HEK293 (cell line): ENCODE results near the gene SDR42E1.
"Not testable (repeated sequence)": the region's sequence is repeated elsewhere in the genome, so short reads cannot be mapped to it uniquely, and the experiment has no call there.

Experiments
- CTCF ChIA-PET: fragments of 350-600 bp; formaldehyde crosslinking; extraction: SDS; loops from one replicate; lab custom pipeline; 2021; ENCODE audit warnings: antibody characterized with exemption; lab: Yijun Ruan, JAX
- POLR2A ChIA-PET: fragments of 300-600 bp; formaldehyde crosslinking; extraction: SDS; loops from one replicate; lab custom pipeline; 2020; ENCODE audit warnings: antibody characterized with exemption, inconsistent platforms; lab: Yijun Ruan, JAX
- H3K27ac ChIP-seq: fragments of 200-500 bp; sonication (Bioruptor generic); 2 replicates; pipeline ENCODE4 v1.5.1; 2014; ENCODE audit warnings: low read depth, low read length, control low read depth, inconsistent platforms; ENCODE audit errors: extremely low read depth
- H3K36me3 ChIP-seq, 2 experiments: fragments of 200-500 bp in 1 of 2; sonication (Bioruptor generic) in 1 of 2; 1 replicate in 1 of 2; 2 replicates in 1 of 2; pipeline ENCODE4 v1.5.1; 2014 to 2017; ENCODE audit warnings: inconsistent platforms in 2 of 2, low read length in 2 of 2; ENCODE audit not compliant: control insufficient read depth in 2 of 2, insufficient read depth in 1 of 2
- H3K4me1 ChIP-seq: fragments of 200-500 bp; sonication (Bioruptor generic); 2 replicates; pipeline ENCODE4 v1.5.1; 2014; ENCODE audit warnings: mild to moderate bottlenecking, low read length, inconsistent platforms; ENCODE audit not compliant: control insufficient read depth, insufficient read depth
- H3K4me3 ChIP-seq: 2 replicates; pipeline ENCODE4 v1.5.1; 2011; ENCODE audit warnings: low read depth, mild to moderate bottlenecking, control low read depth, low read length, moderate library complexity
- H3K9me3 ChIP-seq: fragments of 200-500 bp; sonication (Bioruptor generic); 2 replicates; pipeline ENCODE4 v1.5.1; 2014; ENCODE audit warnings: low read depth, low read length, inconsistent platforms; ENCODE audit not compliant: control insufficient read depth, insufficient read depth
- GFI1B ChIP-seq: fragments of 450-650 bp; formaldehyde crosslinking; IDR thresholded peaks from 2 replicates; pipeline ENCODE4 v1.5.1; 2016; ENCODE audit warnings: missing biosample characterization, missing genetic modification characterization
- GLI4 ChIP-seq: fragments of 450-650 bp; formaldehyde crosslinking; IDR thresholded peaks from 2 replicates; pipeline ENCODE4 v1.5.1; 2016; ENCODE audit warnings: missing biosample characterization, missing genetic modification characterization
- HOXC10 ChIP-seq: sonication (generic); formaldehyde crosslinking; IDR thresholded peaks from 2 replicates; pipeline ENCODE4 v1.8.1; 2023; ENCODE audit warnings: mild to moderate bottlenecking, missing genetic modification reagents
- KLF9 ChIP-seq: fragments of 450-650 bp; formaldehyde crosslinking; IDR thresholded peaks from 2 replicates; pipeline ENCODE4 v1.5.1; 2016; ENCODE audit warnings: missing biosample characterization, missing genetic modification characterization, low read depth
- PATZ1 ChIP-seq: fragments of 450-650 bp; formaldehyde crosslinking; IDR thresholded peaks from 2 replicates; pipeline ENCODE4 v1.5.1; 2016; ENCODE audit warnings: missing biosample characterization, missing genetic modification characterization
- PRDM2 ChIP-seq: fragments of 450-650 bp; formaldehyde crosslinking; IDR thresholded peaks from 2 replicates; pipeline ENCODE4 v1.5.1; 2016; ENCODE audit warnings: missing biosample characterization, missing genetic modification characterization, borderline replicate concordance
- SCRT2 ChIP-seq: fragments of 450-650 bp; formaldehyde crosslinking; IDR thresholded peaks from 2 replicates; pipeline ENCODE4 v1.5.1; 2016; ENCODE audit warnings: missing biosample characterization, missing genetic modification characterization
- ZBTB48 ChIP-seq: fragments of 450-650 bp; formaldehyde crosslinking; IDR thresholded peaks from 2 replicates; pipeline ENCODE4 v1.5.1; 2016; ENCODE audit warnings: missing biosample characterization, missing genetic modification characterization
- ZBTB49 ChIP-seq: fragments of 450-650 bp; formaldehyde crosslinking; IDR thresholded peaks from 2 replicates; pipeline ENCODE4 v1.5.1; 2016; ENCODE audit warnings: missing biosample characterization, missing genetic modification characterization, low read depth
- ZNF174 ChIP-seq: fragments of 450-650 bp; formaldehyde crosslinking; IDR thresholded peaks from 2 replicates; pipeline ENCODE4 v1.5.0; 2017; ENCODE audit warnings: missing biosample characterization, mild to moderate bottlenecking, missing genetic modification characterization
- ZNF214 ChIP-seq: fragments of 450-650 bp; formaldehyde crosslinking; IDR thresholded peaks from 2 replicates; pipeline ENCODE4 v1.5.1; 2017; ENCODE audit warnings: missing biosample characterization, mild to moderate bottlenecking, missing genetic modification characterization, borderline replicate concordance
- ZNF292 ChIP-seq: fragments of 450-650 bp; formaldehyde crosslinking; IDR thresholded peaks from 2 replicates; pipeline ENCODE4 v1.5.1; 2016; ENCODE audit warnings: low read depth, missing biosample characterization, missing genetic modification characterization, borderline replicate concordance
- ZNF433 ChIP-seq: fragments of 450-650 bp; formaldehyde crosslinking; IDR thresholded peaks from 2 replicates; pipeline ENCODE4 v1.5.1; 2016; ENCODE audit warnings: missing biosample characterization, missing genetic modification characterization, low read depth
- ZNF560 ChIP-seq: fragments of 450-650 bp; formaldehyde crosslinking; IDR thresholded peaks from 2 replicates; pipeline ENCODE4 v1.5.1; 2017; ENCODE audit warnings: missing biosample characterization, missing genetic modification characterization, borderline replicate concordance
- ZNF561 ChIP-seq: fragments of 450-650 bp; IDR thresholded peaks from 2 replicates; pipeline ENCODE4 v1.5.1; 2018; ENCODE audit warnings: missing biosample characterization, missing genetic modification characterization, borderline replicate concordance
- TF ChIP-seq, protein P1 (sequence below): fragments of 450-650 bp; formaldehyde crosslinking; IDR thresholded peaks from 2 replicates; pipeline ENCODE4 v1.5.1; 2016; ENCODE audit warnings: missing biosample characterization, missing genetic modification characterization
- TF ChIP-seq, protein P2 (sequence below): fragments of 450-650 bp; formaldehyde crosslinking; IDR thresholded peaks from 2 replicates; pipeline ENCODE4 v1.5.1; 2016; ENCODE audit warnings: missing biosample characterization, missing genetic modification characterization, borderline replicate concordance

SDR42E1 gene

GRCh38 chr16:82013139-82013538 is 1.9 kb upstream of the SDR42E1 start:
- TF ChIP-seq GLI4 = no peak
- no peak for TF ChIP-seq ZBTB49
- TF ChIP-seq, protein P1, sequence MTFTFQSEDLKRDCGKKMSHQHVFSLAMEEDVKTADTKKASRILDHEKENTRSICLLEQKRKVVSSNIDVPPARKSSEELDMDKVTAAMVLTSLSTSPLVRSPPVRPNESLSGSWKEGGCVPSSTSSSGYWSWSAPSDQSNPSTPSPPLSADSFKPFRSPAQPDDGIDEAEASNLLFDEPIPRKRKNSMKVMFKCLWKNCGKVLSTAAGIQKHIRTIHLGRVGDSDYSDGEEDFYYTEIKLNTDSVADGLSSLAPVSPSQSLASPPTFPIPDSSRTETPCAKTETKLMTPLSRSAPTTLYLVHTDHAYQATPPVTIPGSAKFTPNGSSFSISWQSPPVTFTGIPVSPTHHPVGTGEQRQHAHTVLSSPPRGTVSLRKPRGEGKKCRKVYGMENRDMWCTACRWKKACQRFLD = no peak
- TF ChIP-seq, protein P2, sequence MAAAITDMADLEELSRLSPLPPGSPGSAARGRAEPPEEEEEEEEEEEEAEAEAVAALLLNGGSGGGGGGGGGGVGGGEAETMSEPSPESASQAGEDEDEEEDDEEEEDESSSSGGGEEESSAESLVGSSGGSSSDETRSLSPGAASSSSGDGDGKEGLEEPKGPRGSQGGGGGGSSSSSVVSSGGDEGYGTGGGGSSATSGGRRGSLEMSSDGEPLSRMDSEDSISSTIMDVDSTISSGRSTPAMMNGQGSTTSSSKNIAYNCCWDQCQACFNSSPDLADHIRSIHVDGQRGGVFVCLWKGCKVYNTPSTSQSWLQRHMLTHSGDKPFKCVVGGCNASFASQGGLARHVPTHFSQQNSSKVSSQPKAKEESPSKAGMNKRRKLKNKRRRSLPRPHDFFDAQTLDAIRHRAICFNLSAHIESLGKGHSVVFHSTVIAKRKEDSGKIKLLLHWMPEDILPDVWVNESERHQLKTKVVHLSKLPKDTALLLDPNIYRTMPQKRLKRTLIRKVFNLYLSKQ (tag by site-specific recombination) = no peak
- TF ChIP-seq ZNF214 = no peak
- TF ChIP-seq ZNF560 = no peak
- no peak for TF ChIP-seq ZNF174 (tag by site-specific recombination)
- no peak for TF ChIP-seq ZNF292 (tag by site-specific recombination)
- no peak for TF ChIP-seq SCRT2 (tag by site-specific recombination)
- no peak for TF ChIP-seq ZNF433
- TF ChIP-seq ZNF561 (tag by site-specific recombination) = no peak
- no peak for TF ChIP-seq KLF9 (tag by site-specific recombination)
- TF ChIP-seq HOXC10 (CRISPR knock-in tag) = no peak
- TF ChIP-seq GFI1B (tag by site-specific recombination) = no peak
- POLR2A ChIA-PET = interaction anchor here (1.2 to 1.3 kb wide), 2 partner anchors 157 to 217 kb away, joined by 3 read pairs; partner anchors contain the start of gene MPHOSPH6

GRCh38 chr16:82010649-82011048 is 621 bp downstream of the SDR42E1 start:
- H3K27ac ChIP-seq = no peak overlapping the region
- peak overlapping the region; percentile 45 for H3K4me3 ChIP-seq
- no peaks in the 10 kb centered on the region for H3K9me3 ChIP-seq
- no peaks in the 10 kb centered on the region for H3K4me1 ChIP-seq
- no peaks in the 10 kb centered on the region for H3K36me3 ChIP-seq
- CTCF ChIA-PET = interaction anchor here (1.8 kb wide), 1 partner anchor 13 kb away, joined by 6 read pairs; no protein-coding TSS in a partner anchor
- TF ChIP-seq PRDM2 (tag by site-specific recombination) (no peak), PATZ1 (no peak), ZNF174 (tag by site-specific recombination) (no peak), ZBTB48 (tag by site-specific recombination) (no peak)
- TF ChIP-seq, all 188 proteins: peak for 0
- POLR2A ChIA-PET = no interaction called here

More at GRCh38 chr16:82013139-82013538, 1.9 kb upstream of the SDR42E1 start:
- CTCF ChIA-PET = interaction anchor here (1.5 kb wide), 1 partner anchor 49 kb away, joined by 3 read pairs; no protein-coding TSS in a partner anchor
- Histone ChIP-seq H3K4me1 (no peaks in the 10 kb centered on the region), H3K27ac (no peak overlapping the region), H3K36me3 (no peaks in the 10 kb centered on the region), H3K9me3 (no peaks in the 10 kb centered on the region), H3K4me3 (no peak overlapping the region)

DNA sequence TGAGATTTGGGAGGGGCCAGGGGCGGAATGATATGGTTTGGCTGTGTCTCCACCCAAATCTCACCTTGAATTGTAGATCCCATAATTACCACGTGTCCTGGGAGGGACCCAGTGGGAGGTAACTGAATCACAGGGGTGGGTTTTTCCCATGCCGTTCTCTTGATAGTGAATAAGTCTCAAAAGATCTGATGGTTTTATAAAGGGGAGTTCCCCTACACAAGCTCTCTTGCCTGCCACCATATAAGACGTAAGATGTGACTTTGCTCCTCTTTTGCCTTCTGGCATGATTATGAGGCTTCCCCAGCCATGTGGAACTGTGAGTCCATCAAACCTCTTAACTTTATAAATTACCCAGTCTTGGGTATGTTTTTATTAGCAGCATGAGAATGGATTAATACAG is 1.5 kb downstream of the SDR42E1 start:
- H3K36me3 ChIP-seq, H3K9me3 ChIP-seq, H3K4me1 ChIP-seq, H3K27ac ChIP-seq, H3K4me3 ChIP-seq, POLR2A ChIA-PET: not testable (repeated sequence)
- CTCF ChIA-PET = interaction anchor here (0.6 kb wide), 1 partner anchor 1061 kb away, joined by 4 read pairs; no protein-coding TSS in a partner anchor
